GM23338 (cell line): ENCODE data around the gene PARD3. TPM values are rescaled to one million over a fixed set of nuclear protein-coding genes. Genes with fewer than 3 reads are reported as not detected.

ENCODE experiments used
- ATAC-seq: fragments of 200-7000 bp; cut with Tn5 transposase; 3 replicates; pipeline ENCODE4 v1.9.1; 2020
- DNase-seq: peaks from one replicate; pipeline ENCODE4 v3.0.0-alpha.2; 2015; ENCODE audit warnings: low spot score
- H2AFZ ChIP-seq: fragments of 200-600 bp; sonication (generic); 2 replicates; pipeline ENCODE4 v1.8.0; 2016; ENCODE audit warnings: antibody characterized with exemption, mild to moderate bottlenecking, moderate library complexity
- H3F3A ChIP-seq: fragments of 200-600 bp; sonication (generic); replicated peaks from 2 replicates; pipeline ENCODE4 v1.8.0; 2017; ENCODE audit warnings: antibody characterized with exemption, mixed run types, low read depth
- H3K27ac ChIP-seq: fragments of 200-600 bp; sonication (generic); 2 replicates; pipeline ENCODE4 v1.6.1; 2016; ENCODE audit warnings: low read depth
- H3K27me3 ChIP-seq: fragments of 200-600 bp; sonication (generic); 2 replicates; pipeline ENCODE4 v1.8.0; 2016; ENCODE audit warnings: mild to moderate bottlenecking, mixed run types, moderate library complexity; ENCODE audit not compliant: insufficient read depth
- H3K36me3 ChIP-seq: fragments of 200-600 bp; sonication (generic); 2 replicates; pipeline ENCODE4 v1.8.0; 2016; ENCODE audit warnings: mild to moderate bottlenecking; ENCODE audit not compliant: insufficient read depth
- H3K4me1 ChIP-seq: fragments of 200-600 bp; sonication (generic); 2 replicates; pipeline ENCODE4 v1.8.0; 2016; ENCODE audit warnings: mild to moderate bottlenecking, moderate library complexity; ENCODE audit not compliant: insufficient read depth
- H3K4me2 ChIP-seq: fragments of 200-600 bp; sonication (generic); 2 replicates; pipeline ENCODE4 v1.7.1; 2017; ENCODE audit warnings: mixed run types
- H3K4me3 ChIP-seq: fragments of 200-600 bp; sonication (generic); 2 replicates; pipeline ENCODE4 v1.6.1; 2016; ENCODE audit warnings: mixed run types
- H3K79me2 ChIP-seq: fragments of 200-600 bp; sonication (generic); replicated peaks from 2 replicates; pipeline ENCODE4 v1.8.0; 2017; ENCODE audit warnings: mild to moderate bottlenecking; ENCODE audit not compliant: insufficient read depth
- H3K9me2 ChIP-seq: fragments of 200-600 bp; sonication (generic); 2 replicates; pipeline ENCODE4 v1.8.0; 2017; ENCODE audit not compliant: insufficient read depth
- H4K20me1 ChIP-seq: fragments of 200-600 bp; sonication (generic); replicated peaks from 2 replicates; pipeline ENCODE4 v1.8.0; 2017; ENCODE audit warnings: mild to moderate bottlenecking; ENCODE audit not compliant: insufficient read depth
- H3K27ac Mint-ChIP-seq: 2 replicates; pipeline ENCODE4 v1.8.0; 2020; ENCODE audit warnings: inconsistent platforms, mild to moderate bottlenecking, moderate library complexity, mixed read lengths
- H3K27me3 Mint-ChIP-seq: 3 replicates; pipeline ENCODE4 v1.8.0; 2022; ENCODE audit warnings: low read depth, mild to moderate bottlenecking, moderate library complexity, mixed read lengths, inconsistent platforms; ENCODE audit not compliant: insufficient read depth, poor library complexity
- H3K36me3 Mint-ChIP-seq: 3 replicates; pipeline ENCODE4 v1.8.0; 2021; ENCODE audit warnings: low read depth, mild to moderate bottlenecking, inconsistent platforms, moderate library complexity, mixed read lengths
- H3K4me1 Mint-ChIP-seq: 3 replicates; pipeline ENCODE4 v1.8.0; 2020; ENCODE audit warnings: mild to moderate bottlenecking, inconsistent platforms, mixed read lengths
- H3K4me3 Mint-ChIP-seq: 3 replicates; pipeline ENCODE4 v1.8.0; 2021; ENCODE audit warnings: moderate library complexity, mild to moderate bottlenecking, inconsistent platforms, mixed read lengths
- H3K9me3 Mint-ChIP-seq: 3 replicates; pipeline ENCODE4 v1.8.0; 2020; ENCODE audit warnings: moderate library complexity, mild to moderate bottlenecking, inconsistent platforms, mixed read lengths
- CREB1 ChIP-seq: fragments of 250-450 bp; sonication (Bioruptor Pico); IDR thresholded peaks from 2 replicates; pipeline ENCODE4 v1.5.0; 2020; ENCODE audit warnings: low read depth, mild to moderate bottlenecking, moderate library complexity
- EZH2 ChIP-seq: fragments of 200-600 bp; sonication (generic); IDR thresholded peaks from one replicate; pipeline ENCODE4 v1.8.0; 2017; ENCODE audit warnings: antibody characterized with exemption, mild to moderate bottlenecking, low read depth; ENCODE audit not compliant: unreplicated experiment
- EZH2phosphoT487 ChIP-seq: fragments of 200-600 bp; sonication (generic); IDR thresholded peaks from one replicate; pipeline ENCODE4 v1.8.1; 2018; ENCODE audit warnings: antibody characterized with exemption; ENCODE audit not compliant: unreplicated experiment
- JUNB ChIP-seq: IDR thresholded peaks from one replicate; pipeline ENCODE4 v1.6.1; 2016; ENCODE audit warnings: antibody characterized with exemption; ENCODE audit not compliant: unreplicated experiment
- NANOG ChIP-seq: IDR thresholded peaks from 2 replicates; pipeline ENCODE4 v1.6.1; 2016; ENCODE audit warnings: antibody characterized with exemption, borderline replicate concordance
- POLR2AphosphoS5 ChIP-seq: IDR thresholded peaks from 2 replicates; pipeline ENCODE4 v1.6.1; 2016; ENCODE audit warnings: antibody characterized with exemption, low read depth
- STAT1 ChIP-seq: IDR thresholded peaks from one replicate; pipeline ENCODE4 v1.6.1; 2016; ENCODE audit warnings: antibody characterized with exemption; ENCODE audit not compliant: unreplicated experiment
- ZNF114 ChIP-seq: fragments of 250-450 bp; sonication (Bioruptor Pico); IDR thresholded peaks from 2 replicates; pipeline ENCODE4 v1.5.0; 2020; ENCODE audit warnings: mild to moderate bottlenecking, moderate library complexity
- ZNF331 ChIP-seq: fragments of 250-450 bp; sonication (Bioruptor Pico); IDR thresholded peaks from 2 replicates; pipeline ENCODE4 v1.5.0; 2020; ENCODE audit warnings: low read depth, mild to moderate bottlenecking, moderate library complexity
- polyA plus RNA-seq: library from polyadenylated mRNA; unstranded; fragments of >200 nt; fragmentation: Nextera tagmentation; extraction: Ambion mirVana; gene quantifications from 2 replicates; pipeline ENCODE4 v1.2.1, GENCODE V29; 2016
- total RNA-seq: library from RNA; depleted of rRNA; stranded (reverse); fragments of >200 nt; shearing (Covaris generic); gene quantifications from 2 replicates; pipeline ENCODE4 v1.2.3, GENCODE V29; 2014
- TF ChIP-seq, protein P1 (sequence below): IDR thresholded peaks from 2 replicates; pipeline ENCODE4 v1.6.1; 2016; ENCODE audit warnings: antibody characterized with exemption
- TF ChIP-seq, protein P2 (sequence below), 2 experiments: fragments of 200-600 bp in 1 of 2; sonication (generic) in 1 of 2; conservative IDR thresholded peaks; 2 replicates each; pipeline versions ENCODE4 v1.5.1 to v1.6.1; 2016 to 2017; ENCODE audit warnings: antibody characterized with exemption in 2 of 2, low read depth in 2 of 2, mild to moderate bottlenecking in 2 of 2, moderate library complexity in 1 of 2
- TF ChIP-seq, protein P3 (sequence below): fragments of 250-450 bp; sonication (Bioruptor Pico); IDR thresholded peaks from 2 replicates; pipeline ENCODE4 v1.5.0; 2020; ENCODE audit warnings: mild to moderate bottlenecking, moderate library complexity
- TF ChIP-seq, protein P4 (sequence below): IDR thresholded peaks from one replicate; pipeline ENCODE4 v1.6.1; 2018; ENCODE audit warnings: antibody characterized with exemption; ENCODE audit not compliant: unreplicated experiment

The PARD3 gene
- total and polyA plus RNA-seq, 2 experiments from 2014 or later: 30.2 to 51.4 TPM

DNA sequence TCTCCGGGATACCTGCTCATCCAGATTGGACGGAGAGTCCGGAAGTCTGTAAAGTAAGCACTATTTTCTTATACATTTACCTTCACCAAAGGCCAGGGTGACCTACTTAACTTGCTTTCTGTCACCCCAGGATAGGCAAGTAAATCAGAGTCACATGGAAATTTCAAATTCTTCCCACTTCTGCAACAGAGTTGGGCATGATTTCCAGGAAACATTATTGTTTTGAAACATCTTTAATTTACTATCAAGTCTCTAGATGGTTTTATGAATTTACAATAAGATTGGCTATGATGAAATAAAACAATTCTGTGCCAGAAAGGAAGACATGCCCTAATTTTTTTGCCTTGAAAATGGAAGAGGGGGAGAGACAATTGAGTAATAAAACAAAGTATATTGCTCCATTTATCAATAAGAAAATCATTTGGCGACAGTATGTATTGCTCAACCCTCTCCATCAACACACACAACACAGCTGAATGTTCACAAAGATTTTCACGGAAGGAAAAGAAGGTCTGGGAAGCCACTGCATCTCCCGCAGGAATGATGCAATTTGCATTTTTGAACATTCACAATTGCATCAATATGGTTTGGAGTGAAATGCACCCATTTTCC, 702.8 kb downstream of the PARD3 start:
- no peaks in the 10 kb centered on the region; the same call in 2 of the 3 replicates for H3K9me3 Mint-ChIP-seq
- ATAC-seq (no peak), DNase-seq (no peak)
- no peak overlapping the region for H3K4me2 ChIP-seq
- H3K4me1 Mint-ChIP-seq: peaks cover 20% of the 10 kb centered on the region
- no peaks in the 10 kb centered on the region for H4K20me1 ChIP-seq
- H3K27ac ChIP-seq: no peak overlapping the region
- H3K27ac Mint-ChIP-seq: no peak overlapping the region
- H3K27me3 Mint-ChIP-seq: peaks cover 8% of the 10 kb centered on the region
- H3F3A ChIP-seq: no peaks in the 10 kb centered on the region
- no peaks in the 10 kb centered on the region for H3K4me1 ChIP-seq
- 0 out of 2 replicates have a peak, but pooled peaks cover 4% of the 10 kb centered on the region for H3K9me2 ChIP-seq
- H3K36me3 Mint-ChIP-seq: no peaks in the 10 kb centered on the region
- TF ChIP-seq, protein P1, sequence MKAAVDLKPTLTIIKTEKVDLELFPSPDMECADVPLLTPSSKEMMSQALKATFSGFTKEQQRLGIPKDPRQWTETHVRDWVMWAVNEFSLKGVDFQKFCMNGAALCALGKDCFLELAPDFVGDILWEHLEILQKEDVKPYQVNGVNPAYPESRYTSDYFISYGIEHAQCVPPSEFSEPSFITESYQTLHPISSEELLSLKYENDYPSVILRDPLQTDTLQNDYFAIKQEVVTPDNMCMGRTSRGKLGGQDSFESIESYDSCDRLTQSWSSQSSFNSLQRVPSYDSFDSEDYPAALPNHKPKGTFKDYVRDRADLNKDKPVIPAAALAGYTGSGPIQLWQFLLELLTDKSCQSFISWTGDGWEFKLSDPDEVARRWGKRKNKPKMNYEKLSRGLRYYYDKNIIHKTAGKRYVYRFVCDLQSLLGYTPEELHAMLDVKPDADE: no peak
- TF ChIP-seq, protein P2, sequence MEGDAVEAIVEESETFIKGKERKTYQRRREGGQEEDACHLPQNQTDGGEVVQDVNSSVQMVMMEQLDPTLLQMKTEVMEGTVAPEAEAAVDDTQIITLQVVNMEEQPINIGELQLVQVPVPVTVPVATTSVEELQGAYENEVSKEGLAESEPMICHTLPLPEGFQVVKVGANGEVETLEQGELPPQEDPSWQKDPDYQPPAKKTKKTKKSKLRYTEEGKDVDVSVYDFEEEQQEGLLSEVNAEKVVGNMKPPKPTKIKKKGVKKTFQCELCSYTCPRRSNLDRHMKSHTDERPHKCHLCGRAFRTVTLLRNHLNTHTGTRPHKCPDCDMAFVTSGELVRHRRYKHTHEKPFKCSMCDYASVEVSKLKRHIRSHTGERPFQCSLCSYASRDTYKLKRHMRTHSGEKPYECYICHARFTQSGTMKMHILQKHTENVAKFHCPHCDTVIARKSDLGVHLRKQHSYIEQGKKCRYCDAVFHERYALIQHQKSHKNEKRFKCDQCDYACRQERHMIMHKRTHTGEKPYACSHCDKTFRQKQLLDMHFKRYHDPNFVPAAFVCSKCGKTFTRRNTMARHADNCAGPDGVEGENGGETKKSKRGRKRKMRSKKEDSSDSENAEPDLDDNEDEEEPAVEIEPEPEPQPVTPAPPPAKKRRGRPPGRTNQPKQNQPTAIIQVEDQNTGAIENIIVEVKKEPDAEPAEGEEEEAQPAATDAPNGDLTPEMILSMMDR (conservative IDR thresholded peaks at IDR 0.05; ENCODE audit: low read depth in 2 of 2): no peak
- TF ChIP-seq, protein P3, sequence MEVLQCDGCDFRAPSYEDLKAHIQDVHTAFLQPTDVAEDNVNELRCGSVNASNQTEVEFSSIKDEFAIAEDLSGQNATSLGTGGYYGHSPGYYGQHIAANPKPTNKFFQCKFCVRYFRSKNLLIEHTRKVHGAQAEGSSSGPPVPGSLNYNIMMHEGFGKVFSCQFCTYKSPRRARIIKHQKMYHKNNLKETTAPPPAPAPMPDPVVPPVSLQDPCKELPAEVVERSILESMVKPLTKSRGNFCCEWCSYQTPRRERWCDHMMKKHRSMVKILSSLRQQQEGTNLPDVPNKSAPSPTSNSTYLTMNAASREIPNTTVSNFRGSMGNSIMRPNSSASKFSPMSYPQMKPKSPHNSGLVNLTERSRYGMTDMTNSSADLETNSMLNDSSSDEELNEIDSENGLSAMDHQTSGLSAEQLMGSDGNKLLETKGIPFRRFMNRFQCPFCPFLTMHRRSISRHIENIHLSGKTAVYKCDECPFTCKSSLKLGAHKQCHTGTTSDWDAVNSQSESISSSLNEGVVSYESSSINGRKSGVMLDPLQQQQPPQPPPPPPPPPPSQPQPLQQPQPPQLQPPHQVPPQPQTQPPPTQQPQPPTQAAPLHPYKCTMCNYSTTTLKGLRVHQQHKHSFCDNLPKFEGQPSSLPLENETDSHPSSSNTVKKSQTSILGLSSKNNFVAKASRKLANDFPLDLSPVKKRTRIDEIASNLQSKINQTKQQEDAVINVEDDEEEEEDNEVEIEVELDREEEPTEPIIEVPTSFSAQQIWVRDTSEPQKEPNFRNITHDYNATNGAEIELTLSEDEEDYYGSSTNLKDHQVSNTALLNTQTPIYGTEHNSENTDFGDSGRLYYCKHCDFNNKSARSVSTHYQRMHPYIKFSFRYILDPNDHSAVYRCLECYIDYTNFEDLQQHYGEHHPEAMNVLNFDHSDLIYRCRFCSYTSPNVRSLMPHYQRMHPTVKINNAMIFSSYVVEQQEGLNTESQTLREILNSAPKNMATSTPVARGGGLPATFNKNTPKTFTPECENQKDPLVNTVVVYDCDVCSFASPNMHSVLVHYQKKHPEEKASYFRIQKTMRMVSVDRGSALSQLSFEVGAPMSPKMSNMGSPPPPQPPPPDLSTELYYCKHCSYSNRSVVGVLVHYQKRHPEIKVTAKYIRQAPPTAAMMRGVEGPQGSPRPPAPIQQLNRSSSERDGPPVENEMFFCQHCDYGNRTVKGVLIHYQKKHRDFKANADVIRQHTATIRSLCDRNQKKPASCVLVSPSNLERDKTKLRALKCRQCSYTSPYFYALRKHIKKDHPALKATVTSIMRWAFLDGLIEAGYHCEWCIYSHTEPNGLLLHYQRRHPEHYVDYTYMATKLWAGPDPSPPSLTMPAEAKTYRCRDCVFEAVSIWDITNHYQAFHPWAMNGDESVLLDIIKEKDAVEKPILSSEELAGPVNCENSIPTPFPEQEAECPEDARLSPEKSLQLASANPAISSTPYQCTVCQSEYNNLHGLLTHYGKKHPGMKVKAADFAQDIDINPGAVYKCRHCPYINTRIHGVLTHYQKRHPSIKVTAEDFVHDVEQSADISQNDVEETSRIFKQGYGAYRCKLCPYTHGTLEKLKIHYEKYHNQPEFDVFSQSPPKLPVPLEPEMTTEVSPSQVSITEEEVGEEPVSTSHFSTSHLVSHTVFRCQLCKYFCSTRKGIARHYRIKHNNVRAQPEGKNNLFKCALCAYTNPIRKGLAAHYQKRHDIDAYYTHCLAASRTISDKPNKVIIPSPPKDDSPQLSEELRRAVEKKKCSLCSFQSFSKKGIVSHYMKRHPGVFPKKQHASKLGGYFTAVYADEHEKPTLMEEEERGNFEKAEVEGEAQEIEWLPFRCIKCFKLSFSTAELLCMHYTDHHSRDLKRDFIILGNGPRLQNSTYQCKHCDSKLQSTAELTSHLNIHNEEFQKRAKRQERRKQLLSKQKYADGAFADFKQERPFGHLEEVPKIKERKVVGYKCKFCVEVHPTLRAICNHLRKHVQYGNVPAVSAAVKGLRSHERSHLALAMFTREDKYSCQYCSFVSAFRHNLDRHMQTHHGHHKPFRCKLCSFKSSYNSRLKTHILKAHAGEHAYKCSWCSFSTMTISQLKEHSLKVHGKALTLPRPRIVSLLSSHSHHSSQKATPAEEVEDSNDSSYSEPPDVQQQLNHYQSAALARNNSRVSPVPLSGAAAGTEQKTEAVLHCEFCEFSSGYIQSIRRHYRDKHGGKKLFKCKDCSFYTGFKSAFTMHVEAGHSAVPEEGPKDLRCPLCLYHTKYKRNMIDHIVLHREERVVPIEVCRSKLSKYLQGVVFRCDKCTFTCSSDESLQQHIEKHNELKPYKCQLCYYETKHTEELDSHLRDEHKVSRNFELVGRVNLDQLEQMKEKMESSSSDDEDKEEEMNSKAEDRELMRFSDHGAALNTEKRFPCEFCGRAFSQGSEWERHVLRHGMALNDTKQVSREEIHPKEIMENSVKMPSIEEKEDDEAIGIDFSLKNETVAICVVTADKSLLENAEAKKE (CRISPR knock-in tag): no peak
- no peak for TF ChIP-seq EZH2
- TF ChIP-seq, protein P4, sequence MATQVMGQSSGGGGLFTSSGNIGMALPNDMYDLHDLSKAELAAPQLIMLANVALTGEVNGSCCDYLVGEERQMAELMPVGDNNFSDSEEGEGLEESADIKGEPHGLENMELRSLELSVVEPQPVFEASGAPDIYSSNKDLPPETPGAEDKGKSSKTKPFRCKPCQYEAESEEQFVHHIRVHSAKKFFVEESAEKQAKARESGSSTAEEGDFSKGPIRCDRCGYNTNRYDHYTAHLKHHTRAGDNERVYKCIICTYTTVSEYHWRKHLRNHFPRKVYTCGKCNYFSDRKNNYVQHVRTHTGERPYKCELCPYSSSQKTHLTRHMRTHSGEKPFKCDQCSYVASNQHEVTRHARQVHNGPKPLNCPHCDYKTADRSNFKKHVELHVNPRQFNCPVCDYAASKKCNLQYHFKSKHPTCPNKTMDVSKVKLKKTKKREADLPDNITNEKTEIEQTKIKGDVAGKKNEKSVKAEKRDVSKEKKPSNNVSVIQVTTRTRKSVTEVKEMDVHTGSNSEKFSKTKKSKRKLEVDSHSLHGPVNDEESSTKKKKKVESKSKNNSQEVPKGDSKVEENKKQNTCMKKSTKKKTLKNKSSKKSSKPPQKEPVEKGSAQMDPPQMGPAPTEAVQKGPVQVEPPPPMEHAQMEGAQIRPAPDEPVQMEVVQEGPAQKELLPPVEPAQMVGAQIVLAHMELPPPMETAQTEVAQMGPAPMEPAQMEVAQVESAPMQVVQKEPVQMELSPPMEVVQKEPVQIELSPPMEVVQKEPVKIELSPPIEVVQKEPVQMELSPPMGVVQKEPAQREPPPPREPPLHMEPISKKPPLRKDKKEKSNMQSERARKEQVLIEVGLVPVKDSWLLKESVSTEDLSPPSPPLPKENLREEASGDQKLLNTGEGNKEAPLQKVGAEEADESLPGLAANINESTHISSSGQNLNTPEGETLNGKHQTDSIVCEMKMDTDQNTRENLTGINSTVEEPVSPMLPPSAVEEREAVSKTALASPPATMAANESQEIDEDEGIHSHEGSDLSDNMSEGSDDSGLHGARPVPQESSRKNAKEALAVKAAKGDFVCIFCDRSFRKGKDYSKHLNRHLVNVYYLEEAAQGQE: no peak
- TF ChIP-seq ZNF331 (CRISPR knock-in tag): no peak
- TF ChIP-seq NANOG: no peak
- TF ChIP-seq JUNB: no peak
- no peak for TF ChIP-seq EZH2phosphoT487
- TF ChIP-seq ZNF114: no peak
- TF ChIP-seq CREB1 (CRISPR knock-in tag): no peak
- no peak for TF ChIP-seq POLR2AphosphoS5
- no peak for TF ChIP-seq STAT1
- no peak overlapping the region for H3K4me3 ChIP-seq
- no peaks in the 10 kb centered on the region for H3K27me3 ChIP-seq
- H3K36me3 ChIP-seq: no peaks in the 10 kb centered on the region
- H3K79me2 ChIP-seq: no peaks in the 10 kb centered on the region
- no peak overlapping the region for H3K4me3 Mint-ChIP-seq
- no peak overlapping the region for H2AFZ ChIP-seq
